ENCODE data around the gene MIPEP.

- TF ChIP-seq CTCF (IDR thresholded peaks at IDR 0.05) (no peak), POLR2A (IDR thresholded peaks at IDR 0.05) (no peak)
These were observed 61.1 kb downstream of the MIPEP start for GRCh38 chr13:23828086-23828485.

Data from thyroid gland (tissue), 4 donors.